Neural cell (in vitro differentiated cells): ENCODE data around the gene SETD2.

Experiments
- CTCF ChIP-seq: fragments of 450-650 bp; IDR thresholded peaks from 2 replicates; pipeline ENCODE4 v1.5.1; 2014; ENCODE audit warnings: antibody characterized with exemption, mild to moderate bottlenecking, moderate library complexity; ENCODE audit not compliant: poor library complexity, severe bottlenecking
- EP300 ChIP-seq: fragments of 450-650 bp; conservative IDR thresholded peaks from 2 replicates; pipeline ENCODE4 v1.6.1; 2014; ENCODE audit warnings: antibody characterized with exemption, mild to moderate bottlenecking, moderate library complexity; ENCODE audit not compliant: poor library complexity, severe bottlenecking
- EZH2 ChIP-seq: fragments of 200-600, 300-800 bp; shearing (Covaris generic), sonication (generic); IDR thresholded peaks from 2 replicates; pipeline ENCODE4 v1.6.1; 2014; ENCODE audit warnings: antibody characterized with exemption, low read length, borderline replicate concordance, mild to moderate bottlenecking; ENCODE audit not compliant: insufficient read depth, poor library complexity, severe bottlenecking
- POLR2AphosphoS5 ChIP-seq: IDR thresholded peaks from 2 replicates; pipeline ENCODE4 v1.6.1; 2012
- RAD21 ChIP-seq: fragments of 450-650 bp; conservative IDR thresholded peaks from 2 replicates; pipeline ENCODE4 v1.6.1; 2014; ENCODE audit warnings: antibody characterized with exemption, mild to moderate bottlenecking, moderate library complexity
- REST ChIP-seq: IDR thresholded peaks from 2 replicates; pipeline ENCODE4 v1.6.1; 2012; ENCODE audit warnings: borderline replicate concordance
- SMC3 ChIP-seq: fragments of 450-650 bp; conservative IDR thresholded peaks from 2 replicates; pipeline ENCODE4 v1.6.1; 2014; ENCODE audit warnings: antibody characterized with exemption, mild to moderate bottlenecking, moderate library complexity; ENCODE audit not compliant: poor library complexity
- TAF1 ChIP-seq: IDR thresholded peaks from 2 replicates; pipeline ENCODE4 v1.6.1; 2012; ENCODE audit warnings: low read depth

- TF ChIP-seq REST (no peak), CTCF (no peak), POLR2AphosphoS5 (no peak), EP300 (no peak), EZH2 (no peak), TAF1 (no peak), SMC3 (no peak), RAD21 (no peak)
These were observed 156.9 kb downstream of the SETD2 start for GRCh38 chr3:47007001-47007400.
